Tibial nerve (tissue), 4 donors: ENCODE measurements around the gene TMEM214.
A peak's percentile ranks its signal among the peaks of the same experiment; 100 is the strongest.

Experiments
- EP300 ChIP-seq, 2 donors: sonication (generic); formaldehyde crosslinking; IDR thresholded peaks; one replicate each; pipeline ENCODE4 v1.6.1; 2017; ENCODE audit warnings: antibody characterized with exemption in 2 of 2, mild to moderate bottlenecking in 1 of 2
- POLR2A ChIP-seq, 2 donors: fragments of 450-650 bp; IDR thresholded peaks; one replicate each; pipeline ENCODE4 v1.6.1; 2017; ENCODE audit warnings: antibody characterized with exemption in 2 of 2, mild to moderate bottlenecking in 2 of 2, moderate library complexity in 2 of 2
- TF ChIP-seq, protein P1 (sequence below), 5 experiments: fragments of 200-600 bp in 3 of 5; fragments of 450-650 bp in 2 of 5; sonication (generic) in 3 of 5; IDR thresholded peaks; one replicate each; pipeline ENCODE4 v1.5.1; 2016 to 2019; ENCODE audit warnings: antibody characterized with exemption in 5 of 5, mild to moderate bottlenecking in 3 of 5, moderate library complexity in 2 of 5

DNA sequence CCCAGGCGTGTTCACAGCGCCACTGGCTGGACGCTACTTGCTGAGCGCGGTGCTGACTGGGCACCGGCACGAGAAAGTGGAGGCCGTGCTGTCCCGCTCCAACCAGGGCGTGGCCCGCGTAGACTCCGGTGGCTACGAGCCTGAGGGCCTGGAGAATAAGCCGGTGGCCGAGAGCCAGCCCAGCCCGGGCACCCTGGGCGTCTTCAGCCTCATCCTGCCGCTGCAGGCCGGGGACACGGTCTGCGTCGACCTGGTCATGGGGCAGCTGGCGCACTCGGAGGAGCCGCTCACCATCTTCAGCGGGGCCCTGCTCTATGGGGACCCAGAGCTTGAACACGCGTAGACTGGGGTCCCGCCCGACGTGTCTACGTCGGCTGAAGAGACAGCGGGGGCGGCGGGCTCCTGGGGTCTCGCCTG lies 52.9 kb downstream of the TMEM214 start:
- TF ChIP-seq, protein P1, sequence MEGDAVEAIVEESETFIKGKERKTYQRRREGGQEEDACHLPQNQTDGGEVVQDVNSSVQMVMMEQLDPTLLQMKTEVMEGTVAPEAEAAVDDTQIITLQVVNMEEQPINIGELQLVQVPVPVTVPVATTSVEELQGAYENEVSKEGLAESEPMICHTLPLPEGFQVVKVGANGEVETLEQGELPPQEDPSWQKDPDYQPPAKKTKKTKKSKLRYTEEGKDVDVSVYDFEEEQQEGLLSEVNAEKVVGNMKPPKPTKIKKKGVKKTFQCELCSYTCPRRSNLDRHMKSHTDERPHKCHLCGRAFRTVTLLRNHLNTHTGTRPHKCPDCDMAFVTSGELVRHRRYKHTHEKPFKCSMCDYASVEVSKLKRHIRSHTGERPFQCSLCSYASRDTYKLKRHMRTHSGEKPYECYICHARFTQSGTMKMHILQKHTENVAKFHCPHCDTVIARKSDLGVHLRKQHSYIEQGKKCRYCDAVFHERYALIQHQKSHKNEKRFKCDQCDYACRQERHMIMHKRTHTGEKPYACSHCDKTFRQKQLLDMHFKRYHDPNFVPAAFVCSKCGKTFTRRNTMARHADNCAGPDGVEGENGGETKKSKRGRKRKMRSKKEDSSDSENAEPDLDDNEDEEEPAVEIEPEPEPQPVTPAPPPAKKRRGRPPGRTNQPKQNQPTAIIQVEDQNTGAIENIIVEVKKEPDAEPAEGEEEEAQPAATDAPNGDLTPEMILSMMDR (IDR thresholded peaks at IDR 0.05) = peak in 3 of 5 experiments; percentile 40 to 50 (median 42)
- TF ChIP-seq POLR2A (IDR thresholded peaks at IDR 0.05) (no peak), EP300 (IDR thresholded peaks at IDR 0.05) (peak in 1 of 2 donors; percentile 82)
